ENCODE data around the gene PPP1R15A.

DNA sequence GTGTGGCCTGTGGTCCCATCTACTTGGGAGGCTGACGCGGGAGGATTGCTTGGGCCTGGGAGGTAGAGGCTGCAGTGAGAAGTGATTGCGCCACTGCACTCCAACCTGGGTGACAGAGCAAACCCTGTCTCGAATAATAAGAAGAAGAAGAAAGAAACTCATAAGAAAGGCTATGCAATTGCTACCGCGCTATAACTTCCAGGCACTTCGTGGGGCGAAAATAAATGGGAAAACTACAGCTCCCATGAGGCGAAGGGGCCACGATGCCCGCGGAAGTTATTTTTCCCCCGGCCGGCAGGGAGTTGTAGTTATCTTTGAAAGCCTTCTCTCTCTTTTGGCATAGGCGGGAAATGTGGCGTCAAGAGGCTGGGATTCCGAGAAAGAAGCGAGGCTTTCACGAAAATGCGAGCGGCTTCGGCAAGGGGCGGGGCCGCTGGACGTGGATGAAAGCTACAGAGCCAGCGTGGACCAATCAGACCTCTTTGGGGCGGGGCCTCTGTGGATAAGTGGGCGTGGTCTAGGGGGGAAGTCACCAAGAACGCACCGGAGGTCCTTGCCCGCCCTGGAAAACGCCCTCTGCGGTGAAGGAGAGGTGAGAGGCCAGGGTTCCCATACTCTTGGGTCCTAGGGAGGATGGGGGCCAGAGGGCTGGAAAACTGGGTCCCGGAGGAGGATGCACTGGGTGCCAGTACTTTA, 27.7 kb downstream of the PPP1R15A start, which contains the start of gene NUCB1:
- TF ChIP-seq NFIC (IDR thresholded peaks at IDR 0.05) (no peak; the same call in 1 of the 2 replicates), ZBTB7A (IDR thresholded peaks at IDR 0.05; ENCODE audit: low read depth) (no peak), EGR1 (IDR thresholded peaks at IDR 0.05) (no peak), EP300 (IDR thresholded peaks at IDR 0.05; ENCODE audit: borderline replicate concordance) (no peak), TEAD4 (IDR thresholded peaks at IDR 0.05) (no peak), MAX (IDR thresholded peaks at IDR 0.05) (peak; percentile 93), CEBPB (IDR thresholded peaks at IDR 0.05) (no peak)
- TF ChIP-seq, protein P1, sequence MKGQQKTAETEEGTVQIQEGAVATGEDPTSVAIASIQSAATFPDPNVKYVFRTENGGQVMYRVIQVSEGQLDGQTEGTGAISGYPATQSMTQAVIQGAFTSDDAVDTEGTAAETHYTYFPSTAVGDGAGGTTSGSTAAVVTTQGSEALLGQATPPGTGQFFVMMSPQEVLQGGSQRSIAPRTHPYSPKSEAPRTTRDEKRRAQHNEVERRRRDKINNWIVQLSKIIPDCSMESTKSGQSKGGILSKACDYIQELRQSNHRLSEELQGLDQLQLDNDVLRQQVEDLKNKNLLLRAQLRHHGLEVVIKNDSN (IDR thresholded peaks at IDR 0.05): 0 out of 2 replicates have a peak, but pooled peaks have one; percentile 30

All from Ishikawa (cell line).